ENCODE measurements around the gene YPEL1. TPM values are rescaled to one million over a fixed set of nuclear protein-coding genes. Genes with fewer than 3 reads are reported as not detected.

YPEL1 gene
- total RNA-seq, 1 experiment from 2014 or later: 0.07 TPM

DNA sequence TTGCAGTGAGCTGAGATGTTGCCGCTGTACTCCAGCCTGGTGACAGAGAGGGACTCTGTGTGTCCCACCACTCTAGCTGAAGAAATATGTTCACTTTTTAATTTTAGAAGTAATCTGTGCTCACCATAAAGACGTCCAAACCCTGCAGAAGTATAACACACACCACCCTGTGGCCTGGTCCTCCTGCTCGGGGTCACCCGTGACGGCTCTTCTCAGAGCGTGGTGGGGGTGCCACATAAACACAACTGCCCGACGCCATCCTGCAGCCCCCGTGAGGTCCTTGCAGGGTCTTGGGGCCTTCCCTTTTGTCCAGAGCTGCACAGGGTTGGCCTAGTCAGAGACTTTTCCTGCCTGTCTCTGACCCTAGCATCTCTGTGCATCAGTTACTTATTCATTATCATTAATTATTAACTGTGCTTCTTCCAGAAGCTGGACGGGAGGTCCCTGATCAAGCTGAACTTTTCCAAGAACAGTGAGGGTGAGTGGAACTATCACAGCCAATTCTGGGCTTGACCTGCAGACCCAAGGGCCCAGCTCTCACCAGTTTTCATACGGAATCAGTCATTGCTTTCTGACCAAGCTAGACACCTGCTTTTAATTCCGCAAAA lies 60.9 kb downstream of the YPEL1 start:
- no peak overlapping the region for H3K27ac Mint-ChIP-seq (ENCODE audit: low read depth, unreplicated experiment)
- ChIA-PET CTCF (no interaction called here), POLR2A (no interaction called here)
- intact Hi-C loops (cut with micrococcal nuclease): no loop called here
- peaks cover 47% of the 10 kb centered on the region for H3K36me3 Mint-ChIP-seq (ENCODE audit: insufficient read depth, unreplicated experiment)
- BruUV-seq (replicated peaks): no TSS peak
- no peaks in the 10 kb centered on the region for H3K9me3 Mint-ChIP-seq (ENCODE audit: unreplicated experiment)
- H3K4me1 Mint-ChIP-seq (ENCODE audit: insufficient read depth, unreplicated experiment): no peaks in the 10 kb centered on the region
- DNase-seq (ENCODE audit: unreplicated experiment): no peak
- TF ChIP-seq, protein P1, sequence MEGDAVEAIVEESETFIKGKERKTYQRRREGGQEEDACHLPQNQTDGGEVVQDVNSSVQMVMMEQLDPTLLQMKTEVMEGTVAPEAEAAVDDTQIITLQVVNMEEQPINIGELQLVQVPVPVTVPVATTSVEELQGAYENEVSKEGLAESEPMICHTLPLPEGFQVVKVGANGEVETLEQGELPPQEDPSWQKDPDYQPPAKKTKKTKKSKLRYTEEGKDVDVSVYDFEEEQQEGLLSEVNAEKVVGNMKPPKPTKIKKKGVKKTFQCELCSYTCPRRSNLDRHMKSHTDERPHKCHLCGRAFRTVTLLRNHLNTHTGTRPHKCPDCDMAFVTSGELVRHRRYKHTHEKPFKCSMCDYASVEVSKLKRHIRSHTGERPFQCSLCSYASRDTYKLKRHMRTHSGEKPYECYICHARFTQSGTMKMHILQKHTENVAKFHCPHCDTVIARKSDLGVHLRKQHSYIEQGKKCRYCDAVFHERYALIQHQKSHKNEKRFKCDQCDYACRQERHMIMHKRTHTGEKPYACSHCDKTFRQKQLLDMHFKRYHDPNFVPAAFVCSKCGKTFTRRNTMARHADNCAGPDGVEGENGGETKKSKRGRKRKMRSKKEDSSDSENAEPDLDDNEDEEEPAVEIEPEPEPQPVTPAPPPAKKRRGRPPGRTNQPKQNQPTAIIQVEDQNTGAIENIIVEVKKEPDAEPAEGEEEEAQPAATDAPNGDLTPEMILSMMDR (IDR thresholded peaks at IDR 0.05; ENCODE audit: unreplicated experiment): no peak
- no peak overlapping the region for H3K4me3 Mint-ChIP-seq (ENCODE audit: unreplicated experiment)
- H3K27me3 Mint-ChIP-seq (ENCODE audit: insufficient read depth, unreplicated experiment): no peaks in the 10 kb centered on the region

DNA sequence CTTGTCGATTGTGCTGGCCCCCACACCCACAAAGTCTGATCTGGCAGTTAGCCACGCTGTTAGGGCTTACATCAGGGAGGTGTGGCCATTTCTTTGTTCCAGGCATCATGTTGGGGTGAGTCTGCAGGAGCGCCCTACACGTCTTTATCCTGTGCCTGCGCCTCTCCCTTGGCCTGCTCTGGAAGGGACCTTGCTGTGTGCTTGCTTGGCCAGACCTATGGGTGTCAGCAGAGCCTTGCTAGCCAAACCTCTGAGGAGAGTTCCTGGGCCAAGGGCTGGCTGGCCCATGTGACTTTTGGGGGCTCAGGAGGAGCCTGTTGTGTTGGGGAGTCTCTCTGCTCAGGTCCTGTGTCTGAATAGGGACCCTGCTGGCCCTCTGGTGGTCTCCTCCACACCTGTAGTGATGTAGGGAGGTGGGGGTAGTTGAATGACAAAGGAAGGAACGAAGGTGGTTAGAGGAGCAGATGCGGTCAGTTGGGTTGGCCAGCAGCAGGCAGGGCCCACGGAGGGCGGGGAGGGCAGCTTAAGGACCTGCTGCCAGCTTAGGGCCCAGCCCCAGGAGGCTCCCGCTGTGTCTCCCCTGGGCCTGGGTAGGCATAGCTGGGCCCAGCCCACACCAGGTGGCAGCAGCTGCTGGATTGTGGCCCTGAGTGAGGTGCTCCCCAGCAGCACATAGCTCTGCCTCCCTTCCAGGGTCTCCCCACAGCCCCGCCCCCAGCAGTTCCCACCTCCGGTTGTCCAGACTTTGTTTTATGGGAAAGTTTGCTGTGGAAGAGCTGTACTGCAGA lies 61.9 kb downstream of the YPEL1 start:
- TF ChIP-seq, protein P1 (IDR thresholded peaks at IDR 0.05; ENCODE audit: unreplicated experiment): no peak
- Mint-ChIP-seq H3K36me3 (ENCODE audit: insufficient read depth, unreplicated experiment) (peaks cover 47% of the 10 kb centered on the region), H3K4me1 (ENCODE audit: insufficient read depth, unreplicated experiment) (no peaks in the 10 kb centered on the region), H3K27me3 (ENCODE audit: insufficient read depth, unreplicated experiment) (no peaks in the 10 kb centered on the region), H3K9me3 (ENCODE audit: unreplicated experiment) (no peaks in the 10 kb centered on the region), H3K27ac (ENCODE audit: low read depth, unreplicated experiment) (no peak overlapping the region), H3K4me3 (ENCODE audit: unreplicated experiment) (no peak overlapping the region)
- DNase-seq (ENCODE audit: unreplicated experiment): no peak
- BruUV-seq (replicated peaks): no TSS peak
- intact Hi-C loops (cut with micrococcal nuclease): no loop called here
- ChIA-PET POLR2A (interaction anchor here (0.6 kb wide), 1 partner anchor 691 kb away, joined by 4 read pairs; the partner anchor contains the start of gene LZTR1), CTCF (no interaction called here)

DNA sequence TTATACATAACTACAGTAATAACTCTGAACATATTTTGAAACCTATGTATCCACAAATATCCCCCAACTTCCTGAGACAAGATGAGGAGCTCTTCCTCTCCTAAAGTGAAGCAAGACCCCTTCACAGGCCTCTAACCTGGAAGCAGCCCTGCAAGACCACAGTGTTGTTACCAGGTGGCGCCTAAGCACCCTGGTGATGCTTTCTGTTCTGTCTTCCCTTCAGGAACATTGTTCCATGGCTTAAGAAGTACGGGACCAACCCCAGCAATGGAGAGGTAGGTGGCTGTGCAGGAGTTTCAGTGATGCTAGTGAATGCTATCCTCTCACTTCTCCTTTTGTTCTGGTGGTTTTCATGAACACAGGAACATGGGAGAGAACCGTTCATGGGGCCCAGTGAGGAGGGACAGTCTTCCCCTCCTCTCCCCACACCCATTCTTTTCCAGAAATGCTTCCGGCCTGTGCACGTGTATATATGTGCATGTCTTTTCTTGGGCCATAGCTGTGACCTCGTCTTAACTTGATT lies 63.4 kb downstream of the YPEL1 start:
- Mint-ChIP-seq H3K36me3 (ENCODE audit: insufficient read depth, unreplicated experiment) (peaks cover 53% of the 10 kb centered on the region), H3K27me3 (ENCODE audit: insufficient read depth, unreplicated experiment) (no peaks in the 10 kb centered on the region), H3K4me1 (ENCODE audit: insufficient read depth, unreplicated experiment) (peaks cover 5% of the 10 kb centered on the region), H3K4me3 (ENCODE audit: unreplicated experiment) (no peak overlapping the region), H3K27ac (ENCODE audit: low read depth, unreplicated experiment) (no peak overlapping the region), H3K9me3 (ENCODE audit: unreplicated experiment) (no peaks in the 10 kb centered on the region)
- no TSS peak for BruUV-seq (replicated peaks)
- intact Hi-C loops (cut with micrococcal nuclease): no loop called here
- TF ChIP-seq, protein P1 (IDR thresholded peaks at IDR 0.05; ENCODE audit: unreplicated experiment): no peak
- CTCF ChIA-PET: interaction anchor here (1.2 kb wide), 1 partner anchor 29 kb away, joined by 3 read pairs; no protein-coding TSS in a partner anchor
- no peak for DNase-seq (ENCODE audit: unreplicated experiment)
- POLR2A ChIA-PET: no interaction called here

DNA sequence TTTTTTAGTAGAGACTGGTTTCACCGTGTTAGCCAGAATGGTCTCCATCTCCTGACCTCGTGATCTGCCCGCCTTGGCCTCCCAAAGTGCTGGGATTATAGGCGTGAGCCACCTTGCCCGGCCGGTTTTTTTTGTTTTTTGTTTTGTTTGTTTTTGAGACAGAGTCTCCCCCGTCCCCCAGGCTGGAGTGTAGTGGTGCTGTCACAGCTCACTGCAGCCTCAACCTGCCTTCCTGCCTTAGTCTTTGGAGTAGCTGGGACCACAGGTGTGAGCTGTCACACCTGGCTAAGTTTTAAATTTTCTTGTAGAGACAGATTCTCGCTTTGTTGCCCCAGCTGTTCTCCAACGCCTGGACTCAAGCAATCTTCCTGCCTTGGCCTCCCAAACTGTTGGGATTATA lies 66.6 kb downstream of the YPEL1 start:
- BruUV-seq (replicated peaks): no TSS peak
- intact Hi-C loops (cut with micrococcal nuclease): no loop called here
- no peak for DNase-seq (ENCODE audit: unreplicated experiment)
- no peaks in the 10 kb centered on the region for H3K27me3 Mint-ChIP-seq (ENCODE audit: insufficient read depth, unreplicated experiment)
- ChIA-PET POLR2A (no interaction called here), CTCF (interaction anchor here (0.8 kb wide), 1 partner anchor 30 kb away, joined by 4 read pairs; no protein-coding TSS in a partner anchor)
- peaks cover 6% of the 10 kb centered on the region for H3K4me1 Mint-ChIP-seq (ENCODE audit: insufficient read depth, unreplicated experiment)
- TF ChIP-seq, protein P1 (IDR thresholded peaks at IDR 0.05; ENCODE audit: unreplicated experiment): no peak
- no peak overlapping the region for H3K27ac Mint-ChIP-seq (ENCODE audit: low read depth, unreplicated experiment)
- no peaks in the 10 kb centered on the region for H3K9me3 Mint-ChIP-seq (ENCODE audit: unreplicated experiment)
- H3K36me3 Mint-ChIP-seq (ENCODE audit: insufficient read depth, unreplicated experiment): peaks cover 48% of the 10 kb centered on the region
- H3K4me3 Mint-ChIP-seq (ENCODE audit: unreplicated experiment): no peak overlapping the region

All from MCF 10A (cell line).